PC-3 (cell line): Measurements from ENCODE around the gene TH.

Experiments
- CTCF ChIP-seq: fragments of 300-600 bp; sonication (generic); conservative IDR thresholded peaks from 2 replicates; pipeline ENCODE4 v1.5.1; 2017; ENCODE audit warnings: antibody characterized with exemption, low read depth, mild to moderate bottlenecking, low read length
- EZH2phosphoT487 ChIP-seq: fragments of 300-600 bp; sonication (generic); IDR thresholded peaks from 2 replicates; pipeline ENCODE4 v1.6.1; 2018; ENCODE audit warnings: mild to moderate bottlenecking, antibody characterized with exemption, low read length, borderline replicate concordance

- TF ChIP-seq CTCF (no peak), EZH2phosphoT487 (no peak)
Measured at GRCh38 chr11:2195756-2196088, 24.1 kb upstream of the TH start.
